ENCODE measurements around the gene PRICKLE4.
A peak's percentile ranks its signal among the peaks of the same experiment; 100 is the strongest.

- TF ChIP-seq POLR2A (IDR thresholded peaks at IDR 0.05) (no peak), EP300 (IDR thresholded peaks at IDR 0.05) (no peak), CTCF (IDR thresholded peaks at IDR 0.05) (peak in 5 of 7 experiments; percentile 25 to 96 (median 83)), POLR2AphosphoS5 (IDR thresholded peaks at IDR 0.05) (peak; percentile 39 to 76 (median 42))
These were observed 6.1 kb downstream of the PRICKLE4 start for GRCh38 chr6:41786451-41787218.
